Measurements from ENCODE around the gene MSI2. TPM values are rescaled to one million over a fixed set of nuclear protein-coding genes. Genes with fewer than 3 reads are reported as not detected.

The MSI2 gene
- total RNA-seq, 4 donors from 2014 or later: 14.9 to 24.4 (median 19.8) TPM

GRCh38 chr17:57580055-57580739 lies 323.9 kb downstream of the MSI2 start:
- TF ChIP-seq CTCF (IDR thresholded peaks at IDR 0.05): no peak
- no peak for DNase-seq (ENCODE audit: low spot score)
- no peak for ATAC-seq (ENCODE audit: low FRiP score)

GRCh38 chr17:57582881-57583756 lies 326.8 kb downstream of the MSI2 start:
- no peak for TF ChIP-seq CTCF (IDR thresholded peaks at IDR 0.05)

GRCh38 chr17:57584050-57584551 lies 327.8 kb downstream of the MSI2 start:
- no peak for ATAC-seq (ENCODE audit: low FRiP score)
- DNase-seq (ENCODE audit: low spot score): no peak
- TF ChIP-seq CTCF (IDR thresholded peaks at IDR 0.05): no peak

More at GRCh38 chr17:57582881-57583756, 326.8 kb downstream of the MSI2 start:
- DNase-seq (ENCODE audit: low spot score) (no peak), ATAC-seq (ENCODE audit: low FRiP score) (no peak)

GRCh38 chr17:57585341-57586195 lies 329.2 kb downstream of the MSI2 start:
- TF ChIP-seq CTCF (IDR thresholded peaks at IDR 0.05): no peak
- no peak for ATAC-seq (ENCODE audit: low FRiP score)
- no peak for DNase-seq (ENCODE audit: low spot score)

- ATAC-seq (ENCODE audit: low FRiP score) (no peak), DNase-seq (ENCODE audit: low spot score) (no peak)
- no peak for TF ChIP-seq CTCF (IDR thresholded peaks at IDR 0.05)
Observed at GRCh38 chr17:57586196-57586740, 329.9 kb downstream of the MSI2 start.

GRCh38 chr17:57586742-57587141 lies 330.4 kb downstream of the MSI2 start:
- ATAC-seq (ENCODE audit: low FRiP score) (no peak), DNase-seq (ENCODE audit: low spot score) (no peak)
- no peak for TF ChIP-seq CTCF (IDR thresholded peaks at IDR 0.05)
